ENCODE data around the gene SIRT6. TPM values are rescaled to one million over a fixed set of nuclear protein-coding genes. Genes with fewer than 3 reads are reported as not detected.

SIRT6 gene
- total RNA-seq, 1 experiment from 2014 or later, result 28.1 TPM

- TF ChIP-seq ZNF425 (CRISPR knock-in tag; conservative IDR thresholded peaks at IDR 0.05) (no peak), IRF1 (CRISPR knock-in tag; IDR thresholded peaks at IDR 0.05) (peak; percentile 77; the same call in 1 of the 2 replicates), ZNF232 (CRISPR knock-in tag; IDR thresholded peaks at IDR 0.05) (no peak), USF2 (CRISPR knock-in tag; IDR thresholded peaks at IDR 0.05) (no peak), MYBL2 (CRISPR knock-in tag; IDR thresholded peaks at IDR 0.05) (peak; percentile 78), ZNF396 (CRISPR knock-in tag; IDR thresholded peaks at IDR 0.05; ENCODE audit: borderline replicate concordance) (no peak), GRHL2 (CRISPR knock-in tag; IDR thresholded peaks at IDR 0.05; ENCODE audit: insufficient replicate concordance, severe bottlenecking) (no peak), RELA (CRISPR knock-in tag; IDR thresholded peaks at IDR 0.05; ENCODE audit: borderline replicate concordance) (peak; percentile 81; the same call in 1 of the 2 replicates), CREM (CRISPR knock-in tag; IDR thresholded peaks at IDR 0.05) (no peak), HMGXB4 (CRISPR knock-in tag; IDR thresholded peaks at IDR 0.05) (peak; percentile 43; the same call in 1 of the 2 replicates), JAZF1 (CRISPR knock-in tag; IDR thresholded peaks at IDR 0.05) (no peak), AR (CRISPR knock-in tag; IDR thresholded peaks at IDR 0.05) (no peak), TEAD4 (CRISPR knock-in tag; IDR thresholded peaks at IDR 0.05) (no peak), MLX (CRISPR knock-in tag; IDR thresholded peaks at IDR 0.05) (no peak), SOX15 (CRISPR knock-in tag; IDR thresholded peaks at IDR 0.05) (no peak), GABPB1 (CRISPR knock-in tag; IDR thresholded peaks at IDR 0.05) (no peak), SP1 (CRISPR knock-in tag; conservative IDR thresholded peaks at IDR 0.05) (peak; percentile 47), ZBTB21 (CRISPR knock-in tag; IDR thresholded peaks at IDR 0.05; ENCODE audit: borderline replicate concordance) (peak; percentile 29; the same call in 1 of the 2 replicates), SMAD4 (CRISPR knock-in tag; IDR thresholded peaks at IDR 0.05) (peak; percentile 78; the same call in 1 of the 2 replicates), ELF4 (CRISPR knock-in tag; IDR thresholded peaks at IDR 0.05; ENCODE audit: low read depth) (peak; percentile 82; the same call in 1 of the 2 replicates), CTCF (IDR thresholded peaks at IDR 0.05) (no peak), TCF7 (CRISPR knock-in tag; IDR thresholded peaks at IDR 0.05; ENCODE audit: low read depth) (0 out of 2 replicates have a peak, but pooled peaks have one; percentile 78), RORB (CRISPR knock-in tag; IDR thresholded peaks at IDR 0.05) (no peak), ZNF219 (CRISPR knock-in tag; IDR thresholded peaks at IDR 0.05; ENCODE audit: borderline replicate concordance) (peak; percentile 62; the same call in 1 of the 2 replicates), GTF2I (CRISPR knock-in tag; conservative IDR thresholded peaks at IDR 0.05) (no peak), ZNF138 (CRISPR knock-in tag; conservative IDR thresholded peaks at IDR 0.05) (no peak), CREB1 (CRISPR knock-in tag; IDR thresholded peaks at IDR 0.05) (peak; percentile 82; the same call in 1 of the 2 replicates), ESRRA (CRISPR knock-in tag; IDR thresholded peaks at IDR 0.05; ENCODE audit: borderline replicate concordance) (peak; percentile 80; the same call in 1 of the 2 replicates)
These were observed 9.4 kb downstream of the SIRT6 start (continued) for GRCh38 chr19:4172861-4173473.

Data from WTC11 (cell line).